HG03558 (cell line): ENCODE measurements around the gene SLC25A6.
A peak's percentile ranks its signal among the peaks of the same experiment; 100 is the strongest.
"Not testable (repeated sequence)": the region's sequence is repeated elsewhere in the genome, so short reads cannot be mapped to it uniquely, and the experiment has no call there.

Source experiments
- ATAC-seq: cut with Tn5 transposase; IDR thresholded peaks from one replicate; pipeline ENCODE4 v1.9.1; 2021; ENCODE audit warnings: moderate number of reproducible peaks; ENCODE audit not compliant: unreplicated experiment; ENCODE audit errors: extremely low read depth

SLC25A6 gene

DNA sequence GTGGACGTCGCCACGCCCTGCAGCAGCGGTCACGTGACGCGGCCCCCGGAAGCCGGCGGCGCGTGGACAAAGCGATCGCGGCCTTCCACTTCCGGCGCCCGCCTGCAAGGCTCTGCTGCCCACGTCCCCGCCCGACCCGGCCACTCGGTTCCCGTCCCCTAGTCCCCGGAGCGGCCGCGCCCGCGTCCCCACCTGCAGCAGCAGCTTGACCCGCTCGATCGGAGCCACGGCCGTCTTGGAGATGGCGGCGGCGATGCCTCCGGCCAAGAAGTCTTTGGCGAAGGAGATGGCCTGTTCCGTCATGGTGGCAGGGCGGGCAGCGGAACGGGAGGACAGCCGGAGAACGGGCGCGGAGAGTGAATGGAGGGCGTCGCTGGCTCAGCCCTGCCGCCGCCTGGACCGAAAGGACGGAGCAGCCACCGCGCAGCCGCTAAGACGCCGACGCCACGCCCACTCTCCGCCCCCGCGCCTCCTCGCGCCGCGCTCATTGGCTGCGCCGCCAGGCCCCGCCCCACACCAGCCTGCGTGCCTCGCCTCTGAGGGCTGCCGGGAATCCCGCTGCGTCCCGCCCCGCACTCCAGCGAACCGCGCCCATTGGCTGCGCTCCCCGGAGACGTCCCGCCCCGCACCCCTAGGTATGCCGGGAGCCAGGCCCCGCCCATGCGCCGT, at the start of gene SLC25A6:
SLC25A6 (minus strand) TSS at position 407 of the 669 bp plus-strand sequence; CDS start at position 303, 104 bp downstream.
- peak; percentile 88 for ATAC-seq

DNA sequence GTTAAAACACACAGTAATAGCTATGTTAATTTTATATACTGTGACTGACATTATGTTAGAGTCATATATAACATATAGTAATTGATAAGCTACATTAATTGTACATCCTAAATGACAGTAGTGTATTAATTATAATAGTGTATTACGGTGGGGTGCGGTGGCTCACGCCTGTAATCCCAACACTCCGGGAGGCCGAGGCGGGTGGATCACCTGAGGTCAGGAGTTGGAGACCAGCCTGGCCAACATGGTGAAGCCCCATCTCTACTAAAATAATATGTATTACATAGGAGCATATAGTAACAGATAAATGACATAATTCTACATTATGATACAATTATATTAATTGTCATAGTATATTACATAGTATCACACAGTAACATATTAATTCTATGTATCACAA, 48.6 kb upstream of the SLC25A6 start:
- no peak for ATAC-seq

DNA sequence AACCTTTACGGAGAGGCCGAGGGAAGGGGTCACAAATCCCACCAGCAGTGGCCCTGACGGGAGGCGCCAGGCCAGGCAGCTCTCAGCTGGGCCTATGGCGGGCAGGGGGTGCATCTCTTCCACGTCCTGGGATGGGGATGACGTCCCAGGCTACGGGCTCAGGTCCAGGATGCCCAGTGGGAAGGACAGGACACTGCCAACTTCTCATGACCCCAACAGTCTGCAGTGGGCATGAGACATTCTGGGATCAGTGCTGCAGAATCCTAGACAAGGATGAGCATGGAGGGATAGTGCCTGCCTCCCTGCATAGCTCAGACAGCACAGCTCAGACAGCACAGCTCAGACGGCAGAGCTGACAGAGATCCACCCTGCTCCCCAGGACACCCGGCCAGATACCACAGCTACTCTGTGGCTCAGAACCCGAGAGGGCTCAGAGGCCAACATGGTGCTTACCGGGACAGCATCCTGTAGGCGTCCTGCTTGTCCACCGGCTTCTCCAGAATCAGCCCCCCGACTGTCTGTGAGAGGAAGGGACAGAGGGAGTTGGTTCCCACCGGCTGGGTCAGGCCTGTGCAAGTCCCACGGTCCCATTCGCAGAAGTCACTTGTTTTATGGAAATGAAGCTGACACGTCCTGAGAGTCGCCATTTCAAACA, 43.5 kb upstream of the SLC25A6 start:
- no peak for ATAC-seq

DNA sequence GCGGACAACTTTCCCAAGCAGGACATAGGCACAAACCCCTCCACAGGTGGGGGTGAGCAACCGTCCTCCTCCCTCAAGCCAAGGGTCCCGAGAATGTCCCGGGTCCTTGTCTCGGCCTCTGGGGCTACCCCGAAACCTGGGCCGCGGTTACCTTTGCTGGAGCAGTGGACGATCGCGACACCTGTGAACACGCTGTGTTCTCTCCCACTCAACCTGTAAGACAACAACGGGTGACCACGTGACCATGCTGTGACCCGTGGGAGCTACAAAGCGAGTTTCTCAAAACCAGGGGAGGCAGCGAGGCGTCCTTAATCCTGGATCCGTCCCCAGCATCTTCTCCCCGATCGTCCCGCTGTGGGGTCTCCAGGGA, 42.9 kb upstream of the SLC25A6 start:
- no peak for ATAC-seq

- no peak for ATAC-seq
Measured at GRCh38 chrX:1433646-1434357, 41.9 kb upstream of the SLC25A6 start.

- ATAC-seq, result no peak
Measured at GRCh38 chrX:1430451-1430850, 38.5 kb upstream of the SLC25A6 start.

DNA sequence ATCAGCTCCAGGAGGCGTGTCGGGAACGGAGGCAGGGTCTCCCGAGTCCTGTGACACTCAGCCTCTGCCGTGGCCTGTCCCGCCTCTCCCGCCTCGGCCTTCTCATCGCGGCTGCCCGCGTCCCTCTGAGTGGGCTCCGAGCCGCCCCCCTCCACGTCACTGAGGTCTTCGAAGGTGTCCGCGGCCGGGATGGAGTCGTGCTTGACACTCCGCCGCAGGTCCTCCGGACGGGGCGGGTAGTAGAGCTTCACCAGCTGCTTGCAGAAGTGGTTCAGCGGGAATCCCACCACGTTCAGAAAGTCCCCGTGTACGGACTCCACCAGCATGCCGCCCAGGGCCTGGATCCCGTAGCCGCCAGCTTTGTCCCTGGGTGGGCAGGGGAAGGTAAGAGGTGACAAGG, 35.8 kb upstream of the SLC25A6 start:
- ATAC-seq, result no peak

DNA sequence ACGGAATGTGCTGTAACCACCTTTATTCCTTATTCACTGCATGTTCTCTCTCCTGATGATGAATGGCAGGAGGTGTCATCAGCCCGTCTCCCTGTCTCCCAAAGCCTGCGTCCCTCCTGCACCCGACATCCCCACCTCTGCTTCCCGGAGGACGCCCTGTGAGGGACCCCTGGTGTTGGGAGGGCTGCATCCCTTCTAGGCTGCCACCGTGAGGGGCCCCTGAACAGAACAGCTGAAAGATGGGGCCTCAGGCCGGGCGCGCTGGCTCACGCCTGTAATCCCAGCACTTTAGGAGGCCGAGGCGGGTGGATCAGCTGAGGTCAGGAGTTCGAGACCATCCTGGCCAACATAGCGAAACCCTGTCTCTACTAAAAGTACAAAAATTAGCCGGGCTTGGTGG, 34.4 kb upstream of the SLC25A6 start:
- not testable (repeated sequence) for ATAC-seq

DNA sequence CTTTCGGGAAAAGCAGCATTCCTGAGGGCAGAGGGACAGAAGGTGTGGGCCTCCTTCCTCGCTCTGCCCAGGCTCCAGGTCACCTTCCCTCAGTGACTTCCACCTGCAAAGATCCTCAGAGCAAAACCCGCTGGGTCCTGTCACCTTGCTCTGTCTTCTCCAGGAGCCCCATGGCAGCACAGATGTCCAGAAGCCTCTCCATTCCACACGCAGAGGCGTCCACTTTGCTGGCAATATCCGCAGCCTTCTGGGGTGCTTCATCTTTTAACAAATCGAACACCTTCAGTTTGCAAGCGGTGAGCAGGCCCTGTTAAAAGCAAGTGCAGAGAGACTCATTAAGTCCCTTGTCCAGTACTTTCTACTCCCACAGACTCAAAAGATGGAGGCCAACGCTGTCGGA, 33.5 kb upstream of the SLC25A6 start:
- no peak for ATAC-seq

- ATAC-seq, result no peak
Measured at GRCh38 chrX:1424147-1424851, 32.4 kb upstream of the SLC25A6 start.

- no peak for ATAC-seq
Measured at GRCh38 chrX:1423215-1423614, 31.3 kb upstream of the SLC25A6 start.

GRCh38 chrX:1422135-1422465, 30.2 kb upstream of the SLC25A6 start:
- ATAC-seq, result no peak

DNA sequence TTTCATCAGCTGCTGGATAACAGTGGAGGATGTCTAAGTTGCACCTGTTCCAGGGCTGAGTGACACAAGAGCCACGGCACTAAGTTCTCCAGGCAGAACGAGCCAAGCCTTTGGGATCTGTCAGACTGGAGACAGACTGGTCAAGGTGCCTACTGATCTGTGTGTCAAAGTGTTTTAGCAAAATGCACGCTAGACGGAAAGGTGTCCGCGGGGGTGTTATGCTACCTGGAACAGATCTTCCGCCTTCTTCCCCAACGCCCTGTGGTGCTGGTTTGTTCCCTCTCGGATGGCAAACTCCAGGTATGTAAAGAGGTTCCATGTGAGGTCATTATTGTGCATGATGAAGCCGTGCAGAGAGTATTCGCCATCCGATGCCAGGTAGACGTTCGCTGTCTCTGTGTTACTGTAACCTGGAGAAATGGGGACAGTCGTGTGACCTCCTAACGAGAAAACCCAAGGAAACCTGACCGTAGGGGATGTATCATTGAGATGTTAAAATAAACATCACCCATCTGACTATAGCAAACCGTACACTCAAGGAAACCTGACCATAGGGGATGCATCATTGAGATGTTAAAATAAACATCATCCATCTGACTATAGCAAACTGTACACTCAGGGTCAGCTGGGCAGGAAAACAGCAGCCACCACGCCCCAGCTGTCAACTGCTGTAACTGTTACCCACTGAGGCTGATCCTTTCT, 29.7 kb upstream of the SLC25A6 start:
- ATAC-seq, result no peak

GRCh38 chrX:1420371-1420770, 28.5 kb upstream of the SLC25A6 start:
- ATAC-seq, result no peak

DNA sequence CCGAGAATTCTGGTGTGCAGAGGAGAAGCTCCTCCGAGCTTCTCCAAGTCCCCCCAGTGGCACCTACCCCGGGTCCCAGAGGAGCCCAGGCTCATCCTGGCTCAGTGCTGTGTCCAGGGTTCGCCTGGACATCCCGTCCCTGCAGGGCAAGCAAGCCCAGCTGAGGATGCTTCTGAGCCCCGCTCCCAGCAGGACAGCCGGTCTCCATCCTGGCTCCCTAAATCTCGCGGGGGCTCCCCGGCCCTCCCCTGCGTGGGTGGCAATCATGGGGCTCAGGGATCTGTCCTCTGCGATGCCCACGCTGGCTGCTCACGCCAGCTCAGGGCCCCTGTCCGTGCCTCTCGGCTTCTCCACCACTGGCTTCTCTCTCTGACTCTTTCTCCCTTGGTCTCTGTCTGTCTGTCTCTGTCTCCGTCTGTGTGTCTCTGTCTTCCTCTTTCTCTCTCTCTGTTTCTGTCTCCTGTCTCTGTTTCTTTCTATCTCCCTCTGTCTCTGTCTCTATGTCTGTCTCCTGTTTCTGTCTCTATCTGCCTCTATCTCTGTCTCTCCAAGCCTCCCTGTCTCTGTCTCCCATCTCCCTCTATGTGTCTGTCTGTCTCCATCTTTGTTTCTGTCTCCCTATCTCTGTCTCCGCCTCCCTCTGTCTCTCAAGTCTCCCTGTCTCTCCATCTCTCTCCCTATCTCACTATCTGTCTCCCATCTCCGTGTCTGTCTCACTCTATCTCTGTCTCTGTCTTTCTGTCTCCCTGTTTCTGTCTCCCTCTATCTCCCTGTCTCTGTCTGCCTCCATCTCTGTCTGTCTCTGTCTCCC, 27.8 kb upstream of the SLC25A6 start:
- no peak for ATAC-seq

- ATAC-seq, result no peak
Measured at GRCh38 chrX:1418901-1419544, 27.1 kb upstream of the SLC25A6 start.

DNA sequence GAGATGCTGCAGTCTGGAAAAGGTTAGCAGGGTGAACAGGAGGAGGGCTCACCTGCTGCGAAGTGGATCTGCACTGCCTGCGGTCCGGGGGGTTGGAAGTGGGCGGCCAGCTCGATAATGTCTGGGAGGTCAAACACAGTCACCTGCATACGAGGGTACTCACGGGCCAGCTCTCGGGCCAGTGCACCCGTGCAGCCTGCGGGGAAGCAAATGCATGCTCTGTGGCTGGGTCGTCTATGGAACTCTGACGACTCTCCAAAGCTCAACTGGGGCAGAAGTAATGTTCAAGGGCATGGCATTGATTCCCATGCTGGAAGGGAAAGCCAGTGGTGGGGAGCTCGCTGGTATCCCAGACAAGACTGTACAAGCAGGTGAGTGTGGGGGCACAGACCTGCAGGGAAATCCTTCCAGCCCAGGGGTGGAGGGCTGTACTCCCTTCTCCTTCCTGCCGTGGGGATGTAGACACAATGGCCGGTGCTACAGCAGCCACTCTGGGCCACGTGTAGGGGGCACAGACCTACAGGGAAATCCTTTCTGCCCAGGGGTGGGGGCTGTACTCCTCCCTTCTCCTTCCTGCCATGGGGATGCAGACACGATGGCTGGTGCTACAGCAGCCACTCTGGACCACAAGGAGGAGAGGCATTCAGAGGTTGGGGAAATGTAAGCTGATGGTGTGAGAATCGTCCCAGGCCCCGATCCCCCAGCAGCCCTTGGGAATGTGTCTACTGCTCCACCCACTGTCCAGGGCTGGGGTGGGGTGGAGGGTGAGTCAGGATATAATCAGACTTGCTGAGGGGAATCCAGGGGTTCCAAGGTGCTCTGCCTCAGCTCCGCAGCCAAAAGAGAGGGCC, 26.2 kb upstream of the SLC25A6 start:
- ATAC-seq, result no peak
